Measurements from ENCODE around the gene SCN5A.

Gene SCN5A

GRCh38 chr3:38549957-38550840, 99.3 kb downstream of the SCN5A start:
- Histone ChIP-seq H3K9me3 (ENCODE audit: low read depth, low read length) (no peaks in the 10 kb centered on the region), H3K27ac (no peak overlapping the region), H3K36me3 (ENCODE audit: insufficient read depth, low read length) (no peaks in the 10 kb centered on the region), H3K9ac (ENCODE audit: insufficient read length) (no peak overlapping the region), H3K4me3 (no peak overlapping the region)
- DNase-seq (ENCODE audit: low read depth, low spot score): no peak
- TF ChIP-seq EZH2 (IDR thresholded peaks at IDR 0.05) (no peak), FOXP2 (optimal IDR thresholded peaks at IDR 0.05; ENCODE audit: control extremely low read depth, extremely low read length, insufficient read depth) (no peak), POLR2AphosphoS5 (IDR thresholded peaks at IDR 0.05; ENCODE audit: borderline replicate concordance, low read depth, low read length) (no peak)

DNA sequence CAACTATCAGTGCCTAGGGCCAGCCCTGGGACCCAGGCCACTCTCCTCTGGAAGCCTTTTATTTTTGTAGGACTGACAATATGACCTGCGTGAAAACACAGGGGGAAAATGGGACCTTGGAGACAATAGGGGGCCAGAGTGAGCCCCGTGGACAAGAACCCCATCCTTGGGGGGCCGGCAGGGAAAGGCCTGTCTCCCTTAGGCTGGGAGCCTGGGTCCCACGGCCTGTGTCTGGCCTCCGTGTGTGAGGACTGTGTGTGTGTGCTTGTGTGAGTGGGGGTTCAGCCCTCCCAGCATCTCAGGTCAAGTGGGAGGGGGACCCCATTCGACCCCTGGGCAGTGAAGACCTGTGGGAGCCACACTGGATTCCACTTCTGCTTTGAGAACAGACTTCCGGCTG, 100.0 kb downstream of the SCN5A start:
- Histone ChIP-seq H3K27ac (no peak overlapping the region), H3K9ac (ENCODE audit: insufficient read length) (no peak overlapping the region), H3K4me3 (no peak overlapping the region), H3K36me3 (ENCODE audit: insufficient read depth, low read length) (no peaks in the 10 kb centered on the region), H3K9me3 (ENCODE audit: low read depth, low read length) (no peaks in the 10 kb centered on the region)
- TF ChIP-seq EZH2 (IDR thresholded peaks at IDR 0.05): no peak
- no peak for TF ChIP-seq FOXP2 (optimal IDR thresholded peaks at IDR 0.05; ENCODE audit: control extremely low read depth, extremely low read length, insufficient read depth)
- TF ChIP-seq POLR2AphosphoS5 (IDR thresholded peaks at IDR 0.05; ENCODE audit: borderline replicate concordance, low read depth, low read length): no peak
- no peak for DNase-seq (ENCODE audit: low read depth, low spot score)

GRCh38 chr3:38549082-38549481, 100.4 kb downstream of the SCN5A start:
- H3K9me3 ChIP-seq (ENCODE audit: low read depth, low read length): no peaks in the 10 kb centered on the region
- H3K36me3 ChIP-seq (ENCODE audit: insufficient read depth, low read length): no peaks in the 10 kb centered on the region
- no peak overlapping the region for H3K4me3 ChIP-seq
- TF ChIP-seq FOXP2 (optimal IDR thresholded peaks at IDR 0.05; ENCODE audit: control extremely low read depth, extremely low read length, insufficient read depth): no peak
- no peak for TF ChIP-seq POLR2AphosphoS5 (IDR thresholded peaks at IDR 0.05; ENCODE audit: borderline replicate concordance, low read depth, low read length)
- no peak for TF ChIP-seq EZH2 (IDR thresholded peaks at IDR 0.05)
- no peak for DNase-seq (ENCODE audit: low read depth, low spot score)
- H3K27ac ChIP-seq: no peak overlapping the region
- no peak overlapping the region for H3K9ac ChIP-seq (ENCODE audit: insufficient read length)

DNA sequence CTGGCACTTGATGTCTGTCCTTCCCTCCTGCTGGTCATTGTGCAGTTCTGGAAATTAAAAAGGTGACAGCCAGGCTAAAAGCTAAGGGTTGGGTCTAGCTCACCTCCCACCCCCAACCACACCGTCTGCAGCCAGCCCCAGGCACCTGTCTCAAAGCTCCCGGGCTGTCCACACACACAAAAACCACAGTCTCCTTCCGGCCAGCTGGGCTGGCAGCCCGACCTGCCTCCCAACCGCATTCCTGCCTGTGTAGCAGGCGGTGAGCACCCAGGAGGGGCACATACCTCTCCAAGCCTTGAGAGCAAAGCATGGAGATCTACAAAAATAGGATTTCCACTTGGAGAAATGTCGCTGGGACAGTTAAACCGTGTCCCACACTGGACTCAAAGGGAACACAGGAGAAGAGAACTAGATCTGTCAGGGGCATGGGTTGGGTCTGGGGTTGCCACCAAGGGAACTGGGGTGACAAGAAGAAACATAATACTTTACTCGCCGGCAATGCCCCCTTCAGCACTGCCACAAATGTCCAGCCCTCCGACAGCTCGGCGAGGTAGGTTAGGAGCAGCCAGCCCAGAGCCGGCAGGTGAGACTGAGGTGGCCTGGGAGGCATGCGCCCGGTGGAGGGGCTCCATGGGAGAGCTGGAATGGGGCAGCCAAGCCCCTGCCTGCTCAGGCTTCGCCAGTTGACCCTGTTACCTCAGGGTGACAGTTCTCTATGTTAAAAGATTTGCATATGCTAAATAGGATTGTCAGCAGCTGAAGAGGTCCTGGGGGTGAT, 101.1 kb downstream of the SCN5A start:
- H3K27ac ChIP-seq: no peak overlapping the region
- DNase-seq (ENCODE audit: low read depth, low spot score): no peak
- no peaks in the 10 kb centered on the region for H3K36me3 ChIP-seq (ENCODE audit: insufficient read depth, low read length)
- H3K9me3 ChIP-seq (ENCODE audit: low read depth, low read length): no peaks in the 10 kb centered on the region
- H3K4me3 ChIP-seq: no peak overlapping the region
- no peak overlapping the region for H3K9ac ChIP-seq (ENCODE audit: insufficient read length)
- TF ChIP-seq POLR2AphosphoS5 (IDR thresholded peaks at IDR 0.05; ENCODE audit: borderline replicate concordance, low read depth, low read length) (no peak), EZH2 (IDR thresholded peaks at IDR 0.05) (no peak), FOXP2 (optimal IDR thresholded peaks at IDR 0.05; ENCODE audit: control extremely low read depth, extremely low read length, insufficient read depth) (no peak)

DNA sequence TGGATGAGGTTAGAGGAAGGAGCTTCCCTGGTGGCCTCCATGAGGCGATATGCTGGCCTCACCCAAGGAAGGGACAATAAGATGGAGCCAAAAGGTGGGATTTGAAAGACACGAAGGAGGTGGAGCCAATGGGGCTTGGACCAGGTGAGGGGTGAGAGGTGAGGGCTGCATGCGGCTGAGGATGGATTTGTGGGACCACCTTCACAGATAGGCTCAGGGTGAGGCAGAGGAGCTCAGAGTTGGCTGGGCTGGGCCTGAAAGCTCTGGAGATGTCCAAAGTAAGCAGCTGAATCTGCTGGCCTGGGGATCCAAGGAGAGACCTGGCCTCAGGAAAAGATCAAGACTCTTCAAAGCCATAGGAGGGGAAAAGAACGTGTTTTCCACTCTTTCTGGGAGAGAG, 103.5 kb downstream of the SCN5A start:
- no peaks in the 10 kb centered on the region for H3K9me3 ChIP-seq (ENCODE audit: low read depth, low read length)
- no peak overlapping the region for H3K9ac ChIP-seq (ENCODE audit: insufficient read length)
- H3K36me3 ChIP-seq (ENCODE audit: insufficient read depth, low read length): no peaks in the 10 kb centered on the region
- TF ChIP-seq POLR2AphosphoS5 (IDR thresholded peaks at IDR 0.05; ENCODE audit: borderline replicate concordance, low read depth, low read length) (no peak), FOXP2 (optimal IDR thresholded peaks at IDR 0.05; ENCODE audit: control extremely low read depth, extremely low read length, insufficient read depth) (no peak), EZH2 (IDR thresholded peaks at IDR 0.05) (no peak)
- H3K4me3 ChIP-seq: no peak overlapping the region
- H3K27ac ChIP-seq: no peak overlapping the region
- DNase-seq (ENCODE audit: low read depth, low spot score): no peak

DNA sequence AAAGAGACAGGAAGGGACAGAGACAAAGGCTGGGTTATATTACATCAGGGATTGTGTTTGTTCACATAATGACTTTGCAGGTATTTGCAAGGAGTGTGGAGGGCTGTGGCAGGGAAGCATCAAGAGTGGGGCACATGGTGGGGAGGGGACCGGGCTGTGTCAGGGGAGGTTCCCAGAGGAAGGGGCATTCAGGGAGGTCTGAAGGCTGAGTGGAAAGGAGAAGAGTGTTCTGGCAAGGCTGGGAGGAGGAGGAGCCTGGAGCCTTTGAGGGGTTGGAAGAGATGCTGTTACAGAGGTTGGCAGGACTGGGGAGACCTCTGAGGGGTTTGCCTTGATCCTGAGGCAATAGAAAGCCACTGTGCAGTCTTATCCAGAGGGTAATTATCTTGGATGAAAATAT, 103.9 kb downstream of the SCN5A start:
- no peak for TF ChIP-seq POLR2AphosphoS5 (IDR thresholded peaks at IDR 0.05; ENCODE audit: borderline replicate concordance, low read depth, low read length)
- TF ChIP-seq EZH2 (IDR thresholded peaks at IDR 0.05): no peak
- TF ChIP-seq FOXP2 (optimal IDR thresholded peaks at IDR 0.05; ENCODE audit: control extremely low read depth, extremely low read length, insufficient read depth): no peak
- H3K4me3 ChIP-seq: no peak overlapping the region
- H3K36me3 ChIP-seq (ENCODE audit: insufficient read depth, low read length): no peaks in the 10 kb centered on the region
- no peak for DNase-seq (ENCODE audit: low read depth, low spot score)
- H3K9ac ChIP-seq (ENCODE audit: insufficient read length): no peak overlapping the region
- H3K9me3 ChIP-seq (ENCODE audit: low read depth, low read length): no peaks in the 10 kb centered on the region
- no peak overlapping the region for H3K27ac ChIP-seq

GRCh38 chr3:38544926-38545325, 104.6 kb downstream of the SCN5A start:
- Histone ChIP-seq H3K4me3 (no peak overlapping the region), H3K9me3 (ENCODE audit: low read depth, low read length) (no peaks in the 10 kb centered on the region), H3K9ac (ENCODE audit: insufficient read length) (no peak overlapping the region), H3K27ac (no peak overlapping the region), H3K36me3 (ENCODE audit: insufficient read depth, low read length) (no peaks in the 10 kb centered on the region)
- TF ChIP-seq EZH2 (IDR thresholded peaks at IDR 0.05): no peak
- TF ChIP-seq FOXP2 (optimal IDR thresholded peaks at IDR 0.05; ENCODE audit: control extremely low read depth, extremely low read length, insufficient read depth): no peak
- no peak for TF ChIP-seq POLR2AphosphoS5 (IDR thresholded peaks at IDR 0.05; ENCODE audit: borderline replicate concordance, low read depth, low read length)
- no peak for DNase-seq (ENCODE audit: low read depth, low spot score)

DNA sequence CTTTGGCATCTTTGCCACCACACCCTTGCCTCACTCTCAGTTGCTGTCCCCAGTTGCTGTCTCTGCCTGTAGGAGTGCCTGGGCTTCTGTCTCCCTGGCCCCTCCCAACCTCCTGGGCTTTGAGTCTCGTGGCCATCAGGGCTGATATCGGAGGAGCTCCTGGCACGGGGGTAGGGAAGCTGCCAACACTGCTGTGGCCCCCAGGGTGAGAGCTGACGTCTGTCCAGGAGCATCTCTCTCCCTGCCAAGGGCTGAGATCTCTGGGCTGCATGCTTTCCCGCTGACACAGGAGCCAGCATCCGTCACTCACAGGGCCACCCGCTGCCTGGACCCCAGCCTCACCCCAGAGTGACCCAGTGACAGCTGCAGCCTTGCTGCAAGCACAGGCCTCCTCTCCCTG, 105.9 kb downstream of the SCN5A start:
- no peak for TF ChIP-seq EZH2 (IDR thresholded peaks at IDR 0.05)
- no peak for TF ChIP-seq POLR2AphosphoS5 (IDR thresholded peaks at IDR 0.05; ENCODE audit: borderline replicate concordance, low read depth, low read length)
- no peak overlapping the region for H3K27ac ChIP-seq
- no peak overlapping the region for H3K4me3 ChIP-seq
- no peak overlapping the region for H3K9ac ChIP-seq (ENCODE audit: insufficient read length)
- DNase-seq (ENCODE audit: low read depth, low spot score): no peak
- no peaks in the 10 kb centered on the region for H3K9me3 ChIP-seq (ENCODE audit: low read depth, low read length)
- H3K36me3 ChIP-seq (ENCODE audit: insufficient read depth, low read length): no peaks in the 10 kb centered on the region
